Keratinocyte (primary cell): ENCODE data around the gene GPR183. TPM values are rescaled to one million over a fixed set of nuclear protein-coding genes. Genes with fewer than 3 reads are reported as not detected.

Source experiments
- DNase-seq: peaks from one replicate; pipeline ENCODE4 v3.0.0-alpha.2; 2011; ENCODE audit warnings: low read depth, missing footprints, low spot score
- FAIRE-seq: peaks from 2 replicates; lab custom pipeline; 2011; peaks lifted over from hg19 to GRCh38; lab: Jason Lieb, UNC
- H2AFZ ChIP-seq: 2 replicates; pipeline ENCODE4 v1.6.0; 2012; ENCODE audit warnings: low read length, control low read depth, inconsistent platforms; ENCODE audit not compliant: control insufficient read depth
- H3K27ac ChIP-seq: 2 replicates; pipeline ENCODE4 v1.5.1; 2011; ENCODE audit warnings: low read length; ENCODE audit not compliant: control insufficient read depth, insufficient read depth
- H3K27me3 ChIP-seq: 3 replicates; pipeline ENCODE4 v1.6.0; 2011; ENCODE audit warnings: low read length; ENCODE audit not compliant: control insufficient read depth, insufficient read depth; ENCODE audit errors: extremely low read depth
- H3K36me3 ChIP-seq, 2 experiments: 2 replicates in 1 of 2; 3 replicates in 1 of 2; pipeline ENCODE4 v1.5.1; 2011; ENCODE audit warnings: low read length in 2 of 2, mild to moderate bottlenecking in 1 of 2; ENCODE audit not compliant: control insufficient read depth in 2 of 2, insufficient read depth in 2 of 2; ENCODE audit errors: extremely low read depth in 1 of 2
- H3K4me1 ChIP-seq: 3 replicates; pipeline ENCODE4 v1.5.1; 2011; ENCODE audit warnings: low read length; ENCODE audit not compliant: control insufficient read depth, insufficient read depth; ENCODE audit errors: extremely low read depth
- H3K4me2 ChIP-seq: 3 replicates; pipeline ENCODE4 v1.6.0; 2011; ENCODE audit warnings: low read depth, low read length; ENCODE audit not compliant: control insufficient read depth, insufficient read depth; ENCODE audit errors: extremely low read depth
- H3K4me3 ChIP-seq, 3 experiments: fragments of 200-600 bp in 1 of 3; sonication (generic) in 1 of 3; 2 replicates in 2 of 3; 3 replicates in 1 of 3; pipeline ENCODE4 v1.5.1; 2011 to 2016; ENCODE audit warnings: low read length in 3 of 3, mild to moderate bottlenecking in 3 of 3, control low read depth in 2 of 3, inconsistent platforms in 1 of 3, low read depth in 1 of 3, mixed read lengths in 1 of 3, mixed run types in 1 of 3, moderate library complexity in 1 of 3; ENCODE audit not compliant: control insufficient read depth in 2 of 3, insufficient read depth in 2 of 3; ENCODE audit errors: extremely low read depth in 1 of 3
- H3K79me2 ChIP-seq: 2 replicates; pipeline ENCODE4 v1.6.0; 2012; ENCODE audit warnings: low read length; ENCODE audit not compliant: control insufficient read depth, insufficient read depth
- H3K9ac ChIP-seq: 3 replicates; pipeline ENCODE4 v1.6.0; 2011; ENCODE audit warnings: low read length; ENCODE audit not compliant: control insufficient read depth, insufficient read depth; ENCODE audit errors: extremely low read depth
- H3K9me1 ChIP-seq: 3 replicates; pipeline ENCODE4 v1.6.0; 2011; ENCODE audit warnings: low read length; ENCODE audit not compliant: control insufficient read depth, insufficient read depth; ENCODE audit errors: extremely low read depth
- H3K9me3 ChIP-seq: 2 replicates; pipeline ENCODE4 v1.5.1; 2012; ENCODE audit warnings: low read depth, low read length; ENCODE audit not compliant: control insufficient read depth
- H4K20me1 ChIP-seq: 3 replicates; pipeline ENCODE4 v1.6.0; 2011; ENCODE audit warnings: low read length; ENCODE audit not compliant: control insufficient read depth, insufficient read depth; ENCODE audit errors: extremely low read depth
- EZH2 ChIP-seq: IDR thresholded peaks from one replicate; pipeline ENCODE4 v1.6.1; 2012; ENCODE audit warnings: inconsistent platforms, mild to moderate bottlenecking, low read length, moderate library complexity
- dilution Hi-C: fragments of 300-500 bp; cut with MboI; formaldehyde crosslinking; loops from one replicate; pipeline ENCODE4 v1.7.0; 2020; ENCODE audit warnings: low sequenced_read_pairs; ENCODE audit not compliant: extremely low pct_ligation_motif_present
- polyA plus RNA-seq, 5 experiments: library from polyadenylated mRNA; depleted of rRNA in 3 of 5; stranded (reverse) in 3 of 5; stranded (forward) in 1 of 5; unstranded in 1 of 5; fragments of >200 nt; gene quantifications; 1 replicate in 1 of 5; 2 replicates in 3 of 5; 3 replicates in 1 of 5; pipeline versions ENCODE4 v1.2.1 to v1.2.3, GENCODE V29; 2011 to 2012; ENCODE audit warnings: missing spikeins in 2 of 5, low read depth in 1 of 5, low replicate concordance in 1 of 5
- TF ChIP-seq, protein P1 (sequence below), 3 experiments: IDR thresholded peaks in 1 of 3; conservative IDR thresholded peaks in 1 of 3; optimal IDR thresholded peaks in 1 of 3; 2 replicates in 2 of 3; 3 replicates in 1 of 3; pipeline versions ENCODE3 to v1.5.1; 2011; ENCODE audit warnings: low read length in 3 of 3, mild to moderate bottlenecking in 3 of 3, moderate library complexity in 2 of 3, control low read depth in 1 of 3, inconsistent platforms in 1 of 3; ENCODE audit not compliant: insufficient read depth in 2 of 3; ENCODE audit errors: extremely low read depth in 1 of 3

Gene GPR183
- polyA plus RNA-seq, 1 donor (not counting 4 experiments of a cell fraction or from before 2014, with no cell fraction given): not detected

DNA sequence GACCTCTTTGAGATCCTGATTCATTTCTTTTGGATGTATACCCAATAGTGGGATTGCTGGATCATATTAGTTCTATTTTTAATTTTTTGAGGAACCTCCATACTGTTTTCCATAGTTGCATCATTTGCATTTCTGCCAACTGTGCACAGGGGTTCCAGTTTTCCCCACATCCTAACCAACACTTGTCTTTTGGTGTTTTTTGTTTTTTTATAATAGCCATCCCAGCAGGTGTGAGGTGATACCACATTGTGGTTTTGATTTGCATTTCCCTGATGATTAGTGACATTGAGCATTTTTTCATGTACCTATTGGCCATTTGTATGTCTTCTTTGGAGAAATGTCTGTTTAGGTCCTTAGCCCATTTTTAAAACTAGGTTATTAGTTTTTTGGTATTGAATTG lies 18.8 kb upstream of the GPR183 start:
- H3K79me2 ChIP-seq: no peaks in the 10 kb centered on the region
- no peak overlapping the region for H3K4me2 ChIP-seq
- no peaks in the 10 kb centered on the region for H3K9me1 ChIP-seq
- no peak overlapping the region for H3K9ac ChIP-seq
- no peak for TF ChIP-seq EZH2
- TF ChIP-seq, protein P1, sequence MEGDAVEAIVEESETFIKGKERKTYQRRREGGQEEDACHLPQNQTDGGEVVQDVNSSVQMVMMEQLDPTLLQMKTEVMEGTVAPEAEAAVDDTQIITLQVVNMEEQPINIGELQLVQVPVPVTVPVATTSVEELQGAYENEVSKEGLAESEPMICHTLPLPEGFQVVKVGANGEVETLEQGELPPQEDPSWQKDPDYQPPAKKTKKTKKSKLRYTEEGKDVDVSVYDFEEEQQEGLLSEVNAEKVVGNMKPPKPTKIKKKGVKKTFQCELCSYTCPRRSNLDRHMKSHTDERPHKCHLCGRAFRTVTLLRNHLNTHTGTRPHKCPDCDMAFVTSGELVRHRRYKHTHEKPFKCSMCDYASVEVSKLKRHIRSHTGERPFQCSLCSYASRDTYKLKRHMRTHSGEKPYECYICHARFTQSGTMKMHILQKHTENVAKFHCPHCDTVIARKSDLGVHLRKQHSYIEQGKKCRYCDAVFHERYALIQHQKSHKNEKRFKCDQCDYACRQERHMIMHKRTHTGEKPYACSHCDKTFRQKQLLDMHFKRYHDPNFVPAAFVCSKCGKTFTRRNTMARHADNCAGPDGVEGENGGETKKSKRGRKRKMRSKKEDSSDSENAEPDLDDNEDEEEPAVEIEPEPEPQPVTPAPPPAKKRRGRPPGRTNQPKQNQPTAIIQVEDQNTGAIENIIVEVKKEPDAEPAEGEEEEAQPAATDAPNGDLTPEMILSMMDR (optimal IDR thresholded peaks at IDR 0.05 in 1 of 3, IDR thresholded peaks at IDR 0.05 in 1 of 3, conservative IDR thresholded peaks at IDR 0.05 in 1 of 3; ENCODE audit: extremely low read depth in 1 of 3, insufficient read depth in 2 of 3, low read length in 3 of 3): no peak
- H3K36me3 ChIP-seq: peaks cover 3 to 7% of the 10 kb centered on the region in 2 experiments
- FAIRE-seq (no peak), DNase-seq (no peak)
- H3K4me3 ChIP-seq: no peak overlapping the region
- no peaks in the 10 kb centered on the region for H3K9me3 ChIP-seq
- no peaks in the 10 kb centered on the region for H3K27me3 ChIP-seq
- H3K4me1 ChIP-seq: peaks cover 22% of the 10 kb centered on the region
- dilution Hi-C loops: no loop called here
- no peak overlapping the region for H3K27ac ChIP-seq
- H4K20me1 ChIP-seq: peaks cover 2% of the 10 kb centered on the region
- no peak overlapping the region for H2AFZ ChIP-seq

DNA sequence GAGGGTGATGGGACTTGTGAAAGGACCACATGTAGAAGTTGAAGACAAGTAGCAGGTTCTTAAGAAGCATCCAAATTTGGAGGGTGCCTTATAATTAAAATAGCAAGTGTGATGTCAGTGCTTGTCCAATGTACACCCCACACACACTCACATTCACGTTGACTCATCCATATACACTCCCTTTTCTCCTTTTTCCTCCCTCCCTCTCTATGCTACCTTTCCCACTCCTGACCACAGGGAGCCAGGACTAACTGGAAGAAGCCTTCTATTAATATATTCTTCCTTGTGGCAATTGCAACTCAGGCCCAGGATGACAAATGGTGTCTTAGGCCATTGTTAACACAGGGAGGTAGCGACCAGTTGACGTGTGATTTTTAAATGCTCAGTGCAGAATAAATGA lies 16.3 kb upstream of the GPR183 start:
- Histone ChIP-seq H4K20me1 (peaks cover 2% of the 10 kb centered on the region), H3K4me2 (no peak overlapping the region), H2AFZ (no peak overlapping the region), H3K9me3 (no peaks in the 10 kb centered on the region), H3K27me3 (no peaks in the 10 kb centered on the region), H3K79me2 (no peaks in the 10 kb centered on the region), H3K4me3 (no peak overlapping the region), H3K27ac (no peak overlapping the region), H3K9me1 (no peaks in the 10 kb centered on the region), H3K36me3 (peaks cover 4 to 8% of the 10 kb centered on the region in 2 experiments), H3K4me1 (peaks cover 25% of the 10 kb centered on the region), H3K9ac (no peak overlapping the region)
- FAIRE-seq (no peak), DNase-seq (no peak)
- TF ChIP-seq, protein P1 (optimal IDR thresholded peaks at IDR 0.05 in 1 of 3, IDR thresholded peaks at IDR 0.05 in 1 of 3, conservative IDR thresholded peaks at IDR 0.05 in 1 of 3; ENCODE audit: extremely low read depth in 1 of 3, insufficient read depth in 2 of 3, low read length in 3 of 3): no peak
- TF ChIP-seq EZH2: no peak
- dilution Hi-C loops: no loop called here
